NCI-H146 (cell line): ENCODE measurements around the gene OPTC.
A peak's percentile ranks its signal among the peaks of the same experiment; 100 is the strongest.
"Not testable (repeated sequence)": the region's sequence is repeated elsewhere in the genome, so short reads cannot be mapped to it uniquely, and the experiment has no call there.

ENCODE experiments used
- DNase-seq: peaks from one replicate; lab custom pipeline; 2025; lab: John Stamatoyannopoulos, UW

Gene OPTC

DNA sequence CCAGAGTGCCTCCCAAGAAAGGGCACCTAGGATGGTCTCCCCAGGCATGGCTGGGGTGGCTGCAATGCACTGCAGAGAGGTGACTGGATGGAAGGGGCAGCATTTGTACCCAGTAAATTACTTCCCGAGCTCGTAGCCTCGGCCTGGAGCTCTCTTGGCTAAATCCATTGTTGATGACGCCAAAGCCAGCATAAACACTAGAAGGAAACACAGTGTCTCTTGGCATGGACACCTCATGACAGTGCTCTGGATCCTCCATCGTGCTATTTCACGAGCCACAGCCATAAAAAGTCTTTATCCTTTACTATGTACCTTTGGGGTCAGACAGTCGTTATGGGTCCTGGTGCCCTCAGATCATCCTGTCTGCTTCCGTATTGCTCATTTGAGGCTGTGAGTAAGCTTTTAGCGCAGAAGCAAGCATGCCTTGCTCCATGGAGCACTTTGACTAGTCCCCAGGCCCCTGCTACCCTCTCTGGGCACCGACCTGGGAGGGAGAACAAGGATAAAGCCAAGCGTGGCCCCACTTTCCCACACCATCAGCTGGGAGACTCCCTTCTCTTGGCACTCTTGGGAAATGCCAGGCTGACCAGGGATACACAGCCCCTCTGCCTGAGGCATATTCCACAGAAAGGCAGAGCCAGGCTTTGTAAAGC is 28.7 kb upstream of the OPTC start:
- DNase-seq, result no peak

DNA sequence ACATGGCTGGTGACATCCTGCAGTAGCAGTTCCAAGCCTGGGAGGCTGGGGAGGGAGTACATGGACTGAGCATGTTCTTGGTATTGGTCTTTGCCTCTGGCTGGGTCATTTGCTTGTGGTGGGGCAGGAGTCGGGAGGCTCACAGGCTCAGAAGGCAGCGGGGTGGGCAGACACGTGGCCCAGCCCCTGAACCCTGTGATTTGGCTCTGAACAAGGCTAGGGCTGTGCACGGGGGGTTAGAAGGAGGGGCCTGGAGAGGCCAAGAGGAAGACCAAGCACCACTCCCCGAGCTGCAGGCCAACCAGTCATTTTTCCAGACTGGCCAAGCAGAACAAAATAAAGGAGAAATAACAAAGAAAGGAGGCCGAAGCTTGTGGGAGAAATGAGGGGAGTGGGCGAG is 28.0 kb upstream of the OPTC start:
- peak; percentile 86 for DNase-seq

DNA sequence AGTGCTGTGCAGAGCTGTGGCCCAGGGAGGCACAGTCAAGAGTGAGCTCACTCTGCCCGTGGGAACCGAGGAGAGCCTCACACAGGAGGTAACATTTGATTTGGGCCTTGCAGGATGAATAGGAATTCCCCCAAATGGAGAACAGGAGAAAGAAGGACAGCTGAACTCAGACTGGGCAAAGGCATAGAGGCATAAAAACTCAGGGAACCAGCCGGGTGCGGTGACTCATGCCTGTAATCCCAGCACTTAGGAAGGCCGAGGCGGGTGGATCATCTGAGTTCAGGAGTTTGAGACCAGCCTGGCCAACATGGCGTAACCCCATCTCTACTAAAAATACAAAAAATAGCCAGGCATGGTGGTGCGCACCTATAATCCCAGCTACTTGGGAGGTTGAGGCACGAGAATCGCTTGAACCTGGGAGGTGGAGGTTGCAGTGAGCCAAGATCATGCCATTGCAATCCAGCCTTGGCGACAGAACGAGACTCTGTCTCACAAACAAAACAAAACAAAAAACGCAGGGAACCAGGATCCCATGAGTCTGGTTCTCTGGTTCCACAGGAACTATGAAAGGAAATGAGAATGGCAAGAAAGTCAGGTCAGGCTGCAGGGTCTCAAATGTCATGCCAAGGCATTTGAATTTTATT is 26.9 kb upstream of the OPTC start:
- DNase-seq, result not testable (repeated sequence)

DNA sequence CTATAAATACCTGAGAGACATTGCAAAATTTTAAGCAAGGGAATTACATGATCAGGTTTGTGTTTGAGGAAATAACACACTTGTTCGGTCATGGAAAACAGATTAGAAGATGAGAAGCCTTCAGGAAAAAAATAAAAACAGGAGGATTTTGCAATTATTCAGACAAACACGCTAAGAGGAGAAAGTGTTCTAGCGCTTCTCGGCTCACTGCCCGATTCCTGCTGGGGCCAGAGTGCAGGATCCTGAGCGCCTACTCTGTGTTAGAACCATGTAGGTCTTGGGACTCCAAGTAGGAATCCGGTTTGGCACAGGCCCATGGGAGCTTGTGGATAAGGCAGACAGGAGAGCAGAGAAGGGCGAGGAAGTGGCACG is 26.4 kb upstream of the OPTC start:
- no peak for DNase-seq

DNA sequence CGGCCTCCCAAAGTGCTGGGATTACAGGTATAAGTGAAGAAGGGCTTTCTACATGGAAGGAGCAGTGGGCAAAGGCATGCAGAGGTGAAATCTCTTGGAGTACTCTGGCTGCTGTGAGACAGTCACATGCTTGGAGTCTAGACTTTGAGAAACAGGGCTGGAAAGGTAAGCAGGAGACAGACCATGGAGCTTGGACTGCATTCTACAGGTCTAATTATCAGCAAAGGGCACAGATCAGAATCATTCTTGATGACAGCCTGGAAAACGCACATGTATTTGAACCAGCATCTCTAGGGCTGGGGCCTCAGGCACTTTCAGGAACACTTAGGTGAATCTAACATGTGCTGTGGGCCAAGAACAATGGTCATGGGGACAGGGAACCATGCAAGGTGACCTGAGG is 25.6 kb upstream of the OPTC start:
- DNase-seq, result no peak

DNA sequence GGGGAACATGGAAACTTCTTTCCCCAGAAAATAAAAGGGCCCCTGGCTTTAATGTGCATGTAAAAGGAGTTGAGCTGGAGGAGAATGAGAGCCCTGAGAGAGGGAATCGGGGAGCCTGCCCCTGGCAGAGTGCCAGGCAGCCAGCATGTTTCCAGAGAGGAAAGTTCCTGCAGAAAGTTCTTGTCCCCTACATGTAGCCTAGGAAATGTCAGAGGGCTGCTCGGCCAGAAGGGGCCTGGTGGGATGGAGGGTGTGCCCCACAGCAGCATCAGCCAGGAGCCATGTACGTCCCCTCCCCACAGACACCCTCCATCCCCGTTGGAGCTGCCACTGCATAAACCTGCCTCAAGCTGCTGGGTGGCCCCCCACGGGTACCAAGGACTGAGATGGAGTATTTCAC is 23.7 kb upstream of the OPTC start:
- no peak for DNase-seq

DNA sequence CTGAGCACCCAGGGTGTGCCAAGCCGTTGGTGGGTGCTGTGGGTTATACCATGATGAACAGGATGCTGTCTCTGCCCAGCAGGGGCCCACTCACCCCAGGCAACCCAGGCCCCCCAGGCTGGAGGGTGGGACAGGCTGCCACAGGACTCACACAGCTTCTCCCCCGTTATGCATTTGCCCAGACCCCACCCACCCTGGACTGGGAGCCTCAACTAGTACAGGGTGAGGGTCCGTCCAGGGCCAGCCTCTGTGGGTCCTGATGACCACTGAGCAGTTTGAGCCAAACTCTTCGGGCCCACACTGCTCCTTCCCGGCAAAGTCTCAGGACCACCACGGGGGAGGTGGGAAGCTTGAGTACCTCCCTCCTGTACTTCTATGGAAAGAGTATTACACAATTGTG is 22.1 kb upstream of the OPTC start:
- no peak for DNase-seq

DNA sequence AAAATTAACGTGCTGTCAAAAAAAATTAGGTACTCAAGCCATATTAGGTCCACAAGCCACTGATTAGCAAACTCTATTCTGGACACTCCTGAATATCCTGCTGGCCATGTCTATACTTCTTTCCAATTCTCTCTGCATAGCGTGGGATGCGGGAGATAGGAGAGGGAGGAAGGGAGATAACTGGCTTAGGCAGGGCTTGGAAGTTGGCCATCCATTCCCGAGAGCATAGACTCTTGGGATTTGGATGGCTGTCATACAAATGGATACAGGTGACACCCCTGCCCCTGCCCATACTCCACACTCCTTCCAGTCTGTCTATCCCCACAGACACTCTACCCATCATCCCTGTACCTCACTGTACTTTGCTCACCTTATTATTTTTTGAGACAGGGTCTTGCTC is 20.7 kb upstream of the OPTC start:
- no peak for DNase-seq

DNA sequence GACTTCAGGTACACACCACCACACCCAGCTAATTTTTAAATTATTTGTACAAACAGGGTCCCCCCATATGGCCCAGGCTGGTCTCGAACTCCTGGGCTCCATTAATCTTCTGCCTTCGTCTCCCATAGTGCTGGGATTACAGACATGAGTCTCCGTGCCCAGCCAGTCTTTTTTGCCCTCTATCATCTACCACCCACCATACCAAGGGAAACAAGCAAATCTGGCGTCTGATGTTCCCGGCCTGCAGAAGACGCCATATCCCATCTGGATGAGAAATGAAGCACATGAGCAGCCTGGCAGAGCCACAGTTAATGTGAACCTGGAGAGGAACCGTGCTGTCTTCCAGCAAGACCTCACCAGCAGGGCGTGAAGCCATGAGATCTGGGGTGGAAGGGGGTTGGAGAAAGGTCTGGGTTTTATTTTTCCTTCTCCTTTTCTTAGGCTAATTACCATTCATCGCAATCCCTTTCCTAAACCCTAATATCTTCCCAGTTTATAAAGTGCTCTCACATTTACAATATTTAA is 20.1 kb upstream of the OPTC start:
- DNase-seq, result no peak

DNA sequence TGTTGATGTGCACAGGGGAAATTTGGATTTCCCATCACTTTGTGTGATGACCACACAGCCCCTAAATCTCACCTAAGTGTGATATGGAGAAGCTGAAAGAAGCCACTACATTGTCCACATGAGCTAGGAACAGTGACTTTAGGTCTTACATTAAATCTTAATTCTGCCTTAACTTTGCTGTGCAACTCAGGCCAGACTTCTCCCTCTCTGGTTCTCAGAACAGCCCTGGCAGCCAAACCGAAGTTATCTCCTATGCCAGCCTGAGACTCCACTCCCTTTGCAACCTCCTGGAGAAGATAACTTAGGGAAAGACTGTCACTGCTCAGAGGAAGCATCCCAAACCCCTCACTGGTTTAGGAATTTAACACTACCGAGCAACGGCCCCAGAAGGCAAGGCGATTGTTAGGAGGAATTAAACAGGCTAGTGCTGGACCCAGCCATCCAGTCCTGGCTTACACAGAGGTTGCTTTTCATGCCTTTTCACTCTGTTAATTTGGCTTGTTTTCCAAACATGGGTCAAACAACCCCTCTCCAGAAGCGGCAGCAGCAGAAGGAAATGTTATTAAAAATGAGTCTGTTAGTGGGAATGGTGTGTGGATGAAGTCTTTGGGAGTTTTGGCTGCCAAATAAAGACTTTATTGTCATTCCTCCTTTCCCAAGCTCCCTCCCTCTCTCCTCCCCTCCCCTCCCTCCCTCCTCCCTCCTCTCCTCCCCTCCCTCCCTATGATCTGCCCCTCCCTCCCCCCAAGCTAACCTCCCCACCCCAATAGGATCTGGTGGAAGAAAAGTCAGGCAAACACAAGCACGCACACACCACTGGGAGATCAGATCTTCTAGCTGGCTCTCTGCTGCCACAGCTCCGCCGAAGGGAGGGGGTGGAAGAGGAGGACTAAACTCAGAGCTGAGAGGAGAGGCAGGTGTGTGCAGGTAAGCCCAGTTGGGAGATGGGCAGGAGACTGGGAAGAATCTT is 18.7 kb upstream of the OPTC start, which contains the start of gene PRELP:
TSS of gene PRELP (plus strand) at position 795 of the 970 bp plus-strand sequence. CDS start 7,379 bp downstream, outside the sequence.
- peak; percentile 78 for DNase-seq

DNA sequence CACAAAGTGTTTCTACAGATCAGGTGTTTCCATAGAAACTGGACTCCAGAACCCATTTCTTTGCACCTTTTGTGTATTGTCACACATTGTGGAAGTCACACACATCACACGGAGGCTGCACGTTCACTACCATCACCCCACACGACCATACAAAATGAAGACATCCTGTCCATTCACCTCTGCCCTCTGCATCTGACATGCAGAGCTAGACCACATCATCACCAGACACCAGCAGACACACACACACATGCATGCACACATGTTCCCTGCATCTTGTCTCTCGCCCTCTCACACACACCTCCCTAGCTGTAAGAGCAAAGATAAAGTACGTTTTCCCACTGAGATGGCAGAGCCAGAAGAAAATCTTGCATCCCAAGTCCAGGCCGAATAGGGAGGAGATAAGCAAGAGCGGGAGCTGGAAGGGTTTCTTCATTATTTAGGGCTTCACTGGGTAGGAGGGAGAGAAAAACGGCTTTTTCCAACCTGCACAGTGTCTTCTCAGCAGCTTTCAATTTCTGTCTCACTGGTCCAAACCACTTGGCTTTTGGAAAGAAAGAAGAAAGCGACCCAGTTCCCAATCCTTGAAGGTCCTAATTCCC is 17.6 kb upstream of the OPTC start:
- DNase-seq, result no peak

DNA sequence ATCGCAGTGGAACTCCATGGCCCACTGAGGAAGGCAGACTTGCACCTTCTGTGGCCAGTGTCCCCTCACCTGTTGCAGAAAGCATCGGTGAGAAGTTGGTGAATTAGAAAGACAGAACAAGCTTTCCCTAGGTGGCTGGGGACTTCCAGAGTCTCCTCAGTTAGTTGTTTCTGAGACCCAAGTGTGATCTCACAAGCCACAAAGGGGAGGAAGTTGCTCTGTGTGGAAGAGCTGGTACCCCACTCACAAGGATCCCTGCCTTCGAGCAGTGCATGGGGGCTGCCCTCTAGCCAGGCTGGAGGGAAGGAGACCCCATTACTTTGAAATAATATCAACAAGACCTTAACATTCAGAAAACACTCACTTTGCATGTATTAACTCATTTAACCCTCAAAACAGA is 16.2 kb upstream of the OPTC start:
- DNase-seq, result no peak

DNA sequence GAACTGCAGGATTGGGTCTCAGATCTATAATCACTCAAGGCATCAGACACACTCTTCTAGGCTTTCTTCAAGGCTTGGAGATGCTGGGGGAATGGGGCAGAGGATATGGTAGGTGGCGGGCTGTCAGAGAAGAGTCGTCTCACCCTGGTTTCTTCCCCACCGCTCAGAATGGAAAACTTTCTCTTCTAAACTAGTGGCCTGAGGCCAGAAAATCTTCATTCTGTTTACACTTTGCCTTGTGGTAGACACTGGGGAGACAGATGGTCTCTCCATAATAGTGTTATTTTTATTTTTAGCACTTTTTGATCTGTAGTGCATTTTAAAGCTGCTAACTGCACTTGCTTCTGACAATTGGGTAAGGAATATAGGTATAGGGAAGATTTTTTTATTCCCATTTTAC is 15.7 kb upstream of the OPTC start:
- DNase-seq, result no peak

DNA sequence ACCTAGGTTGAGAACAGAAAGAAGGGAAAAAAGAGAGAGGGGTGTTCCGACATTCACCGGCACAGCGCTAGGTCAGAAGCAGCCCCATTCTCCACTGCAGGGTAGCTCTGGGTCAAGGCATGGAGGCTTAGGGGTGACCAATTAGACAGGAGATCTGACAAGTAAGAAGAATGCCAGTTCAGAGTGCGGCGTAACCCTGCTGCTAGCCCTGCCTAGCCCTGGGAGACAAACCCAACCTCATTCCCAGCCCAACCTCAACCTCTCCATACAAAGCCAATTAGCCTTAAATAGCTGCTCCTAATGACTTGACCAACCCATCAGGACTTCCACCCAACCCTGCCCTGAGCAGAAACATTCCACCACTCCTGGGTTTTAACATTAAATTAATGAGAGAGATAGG is 15.0 kb upstream of the OPTC start:
- no peak for DNase-seq

DNA sequence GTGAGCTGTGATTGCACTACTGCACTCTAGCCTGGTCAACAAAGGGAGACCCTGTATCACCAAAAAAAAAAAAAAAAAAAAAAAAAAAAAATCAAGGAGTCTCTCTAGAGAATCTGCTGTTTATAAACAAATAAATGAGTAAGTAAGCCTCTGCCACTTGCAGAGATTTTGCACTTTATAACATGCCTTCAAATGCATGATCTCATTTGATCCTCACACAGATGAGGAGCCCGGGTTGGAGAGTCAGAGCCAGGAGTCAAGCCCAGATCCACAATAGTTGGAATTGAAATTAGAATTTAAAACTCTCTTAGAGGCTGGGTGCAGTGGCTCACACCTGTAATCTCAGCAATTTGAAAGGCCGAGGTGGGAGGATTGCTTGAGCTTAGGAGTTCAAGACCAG is 14.3 kb upstream of the OPTC start:
- no peak for DNase-seq

DNA sequence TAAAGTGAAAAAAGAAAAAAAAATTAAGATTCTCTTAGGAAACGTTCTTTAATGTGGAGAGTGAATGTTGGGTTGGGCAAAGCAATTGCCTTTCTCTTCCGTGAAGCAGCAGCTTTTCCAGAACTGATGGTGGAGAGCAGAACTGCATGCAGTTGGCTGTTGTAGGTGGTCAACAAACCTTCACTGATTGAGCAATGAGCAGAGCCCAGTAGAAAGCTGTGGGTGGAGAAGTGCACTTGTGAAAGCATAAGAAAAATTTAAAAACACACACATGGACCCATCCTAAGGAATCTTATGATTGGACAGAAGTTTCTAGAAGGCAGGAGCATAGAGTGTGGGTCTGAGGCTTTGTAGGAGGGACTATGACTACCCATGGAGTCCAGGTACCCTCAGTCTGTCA is 13.9 kb upstream of the OPTC start:
- DNase-seq, result no peak

DNA sequence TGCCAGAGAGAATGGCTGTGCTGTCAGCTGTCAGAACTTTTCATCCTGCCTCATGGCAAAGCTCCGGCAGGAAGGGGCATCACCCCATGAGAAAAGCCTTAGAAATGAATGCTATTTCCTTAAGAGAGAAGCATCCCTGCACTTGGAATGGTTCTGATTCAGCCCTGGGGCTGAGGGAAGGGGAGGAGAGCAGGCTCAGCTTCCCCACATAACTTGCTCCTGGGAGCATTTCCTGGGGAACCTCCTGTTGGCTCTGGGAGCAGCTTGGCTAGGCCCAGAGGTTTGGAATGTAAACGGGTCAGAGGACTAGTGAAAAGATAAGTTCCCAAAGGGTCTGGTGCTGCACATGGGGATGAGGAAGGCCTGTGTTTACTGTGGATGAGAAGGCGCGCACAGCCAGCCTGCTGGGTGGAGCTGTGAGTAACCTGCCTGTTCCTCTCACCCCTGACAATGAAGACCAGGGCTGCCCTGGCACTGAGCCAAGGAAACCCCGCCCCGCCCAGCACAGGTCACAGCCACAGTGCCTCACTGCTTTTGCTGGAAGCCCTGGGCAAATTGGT is 13.3 kb upstream of the OPTC start:
- DNase-seq, result peak; percentile 91

DNA sequence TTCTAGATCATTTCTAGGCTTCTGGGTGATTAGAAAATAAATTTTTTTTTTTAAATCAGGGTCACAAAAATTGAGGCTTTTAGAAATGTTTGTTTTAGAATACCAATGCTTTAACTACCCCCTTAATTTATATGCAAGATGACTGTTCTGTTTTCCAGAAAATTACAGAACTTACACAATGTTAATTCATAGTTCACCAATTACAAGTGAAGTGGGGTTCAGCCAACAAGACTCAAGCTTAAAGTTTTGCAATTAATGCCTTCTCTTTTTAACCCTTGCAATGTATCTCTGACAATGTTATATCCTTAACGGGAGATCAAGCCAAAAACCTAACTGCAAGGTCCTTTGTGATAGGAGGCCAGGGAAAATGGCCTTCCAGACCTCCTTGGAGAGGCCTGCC is 12.8 kb upstream of the OPTC start:
- no peak for DNase-seq

DNA sequence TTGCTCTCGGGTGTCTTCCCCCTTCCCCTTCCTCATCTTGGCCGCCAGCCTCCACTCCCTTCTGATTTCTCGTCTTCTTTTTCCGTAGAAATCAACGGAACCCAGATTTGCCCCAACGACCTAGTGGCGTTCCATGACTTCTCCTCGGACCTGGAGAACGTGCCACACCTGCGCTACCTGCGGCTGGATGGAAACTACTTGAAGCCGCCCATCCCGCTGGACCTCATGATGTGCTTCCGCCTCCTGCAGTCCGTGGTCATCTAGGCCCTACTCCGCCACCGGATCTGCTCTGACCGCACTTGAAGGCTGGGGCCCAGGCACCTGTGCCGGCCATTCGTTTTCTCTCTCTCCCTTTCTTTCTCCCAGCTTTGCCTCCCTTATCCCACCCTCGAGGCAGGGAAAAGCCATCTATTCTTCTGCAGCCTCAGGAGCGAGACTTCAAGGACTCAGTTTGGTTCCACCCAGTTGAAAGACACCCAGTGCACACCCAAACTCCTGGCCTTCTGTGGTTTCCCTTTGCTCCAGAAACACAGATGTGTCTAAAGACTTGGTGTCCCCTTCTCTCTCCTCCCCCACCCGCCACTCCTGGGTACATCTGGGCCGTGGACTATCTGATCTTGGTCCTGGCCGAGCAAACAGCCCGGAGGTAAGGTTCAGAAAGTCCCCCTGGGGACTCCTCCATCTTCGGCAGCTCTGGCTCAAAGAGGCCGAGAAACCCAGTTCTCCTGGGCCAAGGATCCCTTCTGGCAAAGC is 7.2 kb upstream of the OPTC start:
- no peak for DNase-seq

DNA sequence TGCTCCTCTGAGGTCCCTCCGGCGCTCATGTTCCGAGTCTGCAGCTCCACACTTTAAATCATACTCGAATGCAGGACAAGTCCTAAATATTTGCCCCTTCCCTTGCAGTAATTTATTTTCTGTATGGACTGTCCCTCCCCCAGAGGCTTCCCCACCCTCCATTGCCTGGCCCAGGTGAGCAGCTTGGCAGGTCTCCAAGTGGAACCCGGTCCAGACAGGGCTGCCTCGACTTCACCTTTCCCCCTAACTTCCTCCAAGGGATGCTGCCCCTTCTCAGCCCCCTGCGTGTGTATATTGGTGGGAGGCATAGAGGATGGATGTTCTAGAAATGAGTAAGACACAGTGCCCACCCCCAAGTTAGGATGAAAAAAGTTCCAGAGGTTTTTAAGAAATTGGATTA is 5.4 kb upstream of the OPTC start:
- no peak for DNase-seq

DNA sequence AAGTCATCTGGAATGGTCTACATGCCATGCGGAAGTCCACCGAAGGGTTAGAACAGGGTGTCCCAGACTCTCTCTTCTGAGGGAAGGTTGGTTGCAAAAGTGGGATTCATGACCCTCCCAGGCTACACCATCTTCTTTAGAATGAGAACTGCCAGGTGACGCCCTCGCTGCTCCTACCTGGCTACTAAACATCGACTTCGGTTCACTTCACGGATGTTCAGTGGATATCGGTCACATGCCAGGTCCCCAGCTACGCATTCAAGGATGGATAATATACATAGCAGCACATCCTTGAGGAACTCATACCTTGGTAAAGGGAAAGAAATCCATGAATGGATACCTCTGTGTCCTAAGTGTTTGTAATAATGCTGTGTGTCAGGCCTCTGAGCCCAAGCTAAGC is 3.3 kb upstream of the OPTC start:
- DNase-seq, result no peak
